A673 (cell line): ENCODE data around the gene PLN.

Experiments used
- CTCF ChIP-seq: fragments of 300-800, 200-600 bp; sonication (generic); conservative IDR thresholded peaks from 2 replicates; pipeline ENCODE4 v1.5.1; 2017; ENCODE audit warnings: low read depth, mild to moderate bottlenecking, antibody characterized with exemption, low read length, moderate library complexity, mixed read lengths
- EZH2 ChIP-seq: fragments of 200-600 bp; sonication (generic); IDR thresholded peaks from 2 replicates; pipeline ENCODE4 v1.6.1; 2017; ENCODE audit warnings: borderline replicate concordance, low read depth, mild to moderate bottlenecking, mixed read lengths, antibody characterized with exemption, low read length; ENCODE audit not compliant: poor library complexity, severe bottlenecking

DNA sequence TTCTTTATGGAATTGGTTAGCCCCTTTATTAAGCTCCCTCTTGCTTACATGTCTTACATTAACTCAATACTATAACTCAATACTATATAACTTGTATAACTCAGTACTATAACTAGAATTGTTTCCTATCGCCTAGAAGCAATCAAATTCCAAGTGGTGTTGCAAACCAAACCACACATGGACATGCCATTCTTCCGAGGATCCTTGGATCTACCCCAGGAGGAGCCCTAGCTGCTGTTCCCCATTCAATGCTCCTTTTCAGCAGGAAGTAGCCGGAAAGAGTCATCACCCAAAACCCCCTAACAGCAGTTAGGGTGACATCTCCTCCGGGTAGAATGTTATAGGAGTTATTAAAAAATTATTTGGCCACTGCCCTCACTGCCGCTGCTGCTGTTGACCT, 40.5 kb downstream of the PLN start:
- TF ChIP-seq CTCF = no peak
- no peak for TF ChIP-seq EZH2
